ENCODE measurements around the gene SMARCD2.
"Not testable (repeated sequence)": the region's sequence is repeated elsewhere in the genome, so short reads cannot be mapped to it uniquely, and the experiment has no call there.

SMARCD2 gene

GRCh38 chr17:63871646-63872365 is 29.3 kb upstream of the SMARCD2 start:
- H3K9me3 ChIP-seq (ENCODE audit: low read length); H3K4me1 ChIP-seq (ENCODE audit: insufficient read depth, low read length); H3K4me3 ChIP-seq (ENCODE audit: low read depth in 1 of 2, low read length in 2 of 2); H3K36me3 ChIP-seq (ENCODE audit: insufficient read depth, low read length); H3K27me3 ChIP-seq (ENCODE audit: control insufficient read depth in 1 of 2, insufficient read depth in 2 of 2, low read length in 2 of 2); H3K9ac ChIP-seq (ENCODE audit: low read length); H3K27ac ChIP-seq (ENCODE audit: low read depth, low read length): not testable (repeated sequence)

GRCh38 chr17:63870292-63870665 is 27.8 kb upstream of the SMARCD2 start:
- not testable (repeated sequence) for H3K4me1 ChIP-seq (ENCODE audit: insufficient read depth, low read length); H3K27me3 ChIP-seq (ENCODE audit: control insufficient read depth in 1 of 2, insufficient read depth in 2 of 2, low read length in 2 of 2)

GRCh38 chr17:63869491-63870291 is 27.2 kb upstream of the SMARCD2 start:
- not testable (repeated sequence) for H3K4me1 ChIP-seq (ENCODE audit: insufficient read depth, low read length); H3K9me3 ChIP-seq (ENCODE audit: low read length); H3K36me3 ChIP-seq (ENCODE audit: insufficient read depth, low read length); H3K4me3 ChIP-seq (ENCODE audit: low read depth in 1 of 2, low read length in 2 of 2); H3K27me3 ChIP-seq (ENCODE audit: control insufficient read depth in 1 of 2, insufficient read depth in 2 of 2, low read length in 2 of 2); H3K9ac ChIP-seq (ENCODE audit: low read length); H3K27ac ChIP-seq (ENCODE audit: low read depth, low read length)

More at GRCh38 chr17:63870292-63870665, 27.8 kb upstream of the SMARCD2 start:
- not testable (repeated sequence) for H3K9me3 ChIP-seq (ENCODE audit: low read length); H3K36me3 ChIP-seq (ENCODE audit: insufficient read depth, low read length); H3K27ac ChIP-seq (ENCODE audit: low read depth, low read length); H3K9ac ChIP-seq (ENCODE audit: low read length); H3K4me3 ChIP-seq (ENCODE audit: low read depth in 1 of 2, low read length in 2 of 2)

GRCh38 chr17:63866625-63867024 is 24.1 kb upstream of the SMARCD2 start:
- H3K9ac ChIP-seq (ENCODE audit: low read length); H3K4me3 ChIP-seq (ENCODE audit: low read depth in 1 of 2, low read length in 2 of 2); H3K36me3 ChIP-seq (ENCODE audit: insufficient read depth, low read length); H3K9me3 ChIP-seq (ENCODE audit: low read length); H3K27me3 ChIP-seq (ENCODE audit: control insufficient read depth in 1 of 2, insufficient read depth in 2 of 2, low read length in 2 of 2); H3K4me1 ChIP-seq (ENCODE audit: insufficient read depth, low read length); H3K27ac ChIP-seq (ENCODE audit: low read depth, low read length): not testable (repeated sequence)

- Histone ChIP-seq H3K27me3 (ENCODE audit: control insufficient read depth in 1 of 2, insufficient read depth in 2 of 2, low read length in 2 of 2) (no peaks in the 10 kb centered on the region), H3K36me3 (ENCODE audit: insufficient read depth, low read length) (no peaks in the 10 kb centered on the region), H3K4me1 (ENCODE audit: insufficient read depth, low read length) (no peaks in the 10 kb centered on the region), H3K9ac (ENCODE audit: low read length) (no peak overlapping the region), H3K4me3 (ENCODE audit: low read depth in 1 of 2, low read length in 2 of 2) (no peak overlapping the region), H3K9me3 (ENCODE audit: low read length) (no peaks in the 10 kb centered on the region), H3K27ac (ENCODE audit: low read depth, low read length) (no peak overlapping the region)
Observed at GRCh38 chr17:63859257-63859656, 16.8 kb upstream of the SMARCD2 start.

GRCh38 chr17:63856425-63856824 is 13.9 kb upstream of the SMARCD2 start:
- H3K4me1 ChIP-seq (ENCODE audit: insufficient read depth, low read length); H3K27ac ChIP-seq (ENCODE audit: low read depth, low read length); H3K27me3 ChIP-seq (ENCODE audit: control insufficient read depth in 1 of 2, insufficient read depth in 2 of 2, low read length in 2 of 2); H3K9me3 ChIP-seq (ENCODE audit: low read length); H3K4me3 ChIP-seq (ENCODE audit: low read depth in 1 of 2, low read length in 2 of 2); H3K36me3 ChIP-seq (ENCODE audit: insufficient read depth, low read length); H3K9ac ChIP-seq (ENCODE audit: low read length): not testable (repeated sequence)

GRCh38 chr17:63855185-63855584 is 12.7 kb upstream of the SMARCD2 start:
- Histone ChIP-seq H3K9ac (ENCODE audit: low read length) (no peak overlapping the region), H3K27me3 (ENCODE audit: control insufficient read depth in 1 of 2, insufficient read depth in 2 of 2, low read length in 2 of 2) (no peaks in the 10 kb centered on the region), H3K27ac (ENCODE audit: low read depth, low read length) (no peak overlapping the region), H3K4me1 (ENCODE audit: insufficient read depth, low read length) (no peaks in the 10 kb centered on the region), H3K36me3 (ENCODE audit: insufficient read depth, low read length) (no peaks in the 10 kb centered on the region), H3K9me3 (ENCODE audit: low read length) (no peaks in the 10 kb centered on the region), H3K4me3 (ENCODE audit: low read depth in 1 of 2, low read length in 2 of 2) (no peak overlapping the region)

- H3K4me1 ChIP-seq (ENCODE audit: insufficient read depth, low read length), result no peaks in the 10 kb centered on the region
- H3K9ac ChIP-seq (ENCODE audit: low read length), result no peak overlapping the region
- H3K36me3 ChIP-seq (ENCODE audit: insufficient read depth, low read length), result no peaks in the 10 kb centered on the region
- H3K4me3 ChIP-seq (ENCODE audit: low read depth in 1 of 2, low read length in 2 of 2), result no peak overlapping the region
- no peak overlapping the region for H3K27ac ChIP-seq (ENCODE audit: low read depth, low read length)
- H3K27me3 ChIP-seq (ENCODE audit: control insufficient read depth in 1 of 2, insufficient read depth in 2 of 2, low read length in 2 of 2), result no peaks in the 10 kb centered on the region
- H3K9me3 ChIP-seq (ENCODE audit: low read length), result no peaks in the 10 kb centered on the region
Observed at GRCh38 chr17:63854709-63855108, 12.2 kb upstream of the SMARCD2 start.

GRCh38 chr17:63853260-63853659 is 10.8 kb upstream of the SMARCD2 start:
- Histone ChIP-seq H3K36me3 (ENCODE audit: insufficient read depth, low read length) (no peaks in the 10 kb centered on the region), H3K27ac (ENCODE audit: low read depth, low read length) (no peak overlapping the region), H3K9me3 (ENCODE audit: low read length) (no peaks in the 10 kb centered on the region), H3K9ac (ENCODE audit: low read length) (no peak overlapping the region), H3K27me3 (ENCODE audit: control insufficient read depth in 1 of 2, insufficient read depth in 2 of 2, low read length in 2 of 2) (no peaks in the 10 kb centered on the region), H3K4me3 (ENCODE audit: low read depth in 1 of 2, low read length in 2 of 2) (no peak overlapping the region), H3K4me1 (ENCODE audit: insufficient read depth, low read length) (no peaks in the 10 kb centered on the region)

- Histone ChIP-seq H3K9ac (ENCODE audit: low read length) (no peak overlapping the region), H3K27ac (ENCODE audit: low read depth, low read length) (no peak overlapping the region), H3K36me3 (ENCODE audit: insufficient read depth, low read length) (no peaks in the 10 kb centered on the region), H3K4me3 (ENCODE audit: low read depth in 1 of 2, low read length in 2 of 2) (no peak overlapping the region), H3K9me3 (ENCODE audit: low read length) (no peaks in the 10 kb centered on the region), H3K27me3 (ENCODE audit: control insufficient read depth in 1 of 2, insufficient read depth in 2 of 2, low read length in 2 of 2) (no peaks in the 10 kb centered on the region), H3K4me1 (ENCODE audit: insufficient read depth, low read length) (no peaks in the 10 kb centered on the region)
Observed at GRCh38 chr17:63850401-63850800, 7.9 kb upstream of the SMARCD2 start.

- H3K36me3 ChIP-seq (ENCODE audit: insufficient read depth, low read length), result no peaks in the 10 kb centered on the region
- no peaks in the 10 kb centered on the region for H3K27me3 ChIP-seq (ENCODE audit: control insufficient read depth in 1 of 2, insufficient read depth in 2 of 2, low read length in 2 of 2)
- H3K4me1 ChIP-seq (ENCODE audit: insufficient read depth, low read length), result peaks cover 5% of the 10 kb centered on the region
- H3K27ac ChIP-seq (ENCODE audit: low read depth, low read length), result peak overlapping the region; percentile 67
- H3K9me3 ChIP-seq (ENCODE audit: low read length), result no peaks in the 10 kb centered on the region
- H3K9ac ChIP-seq (ENCODE audit: low read length), result no peak overlapping the region
- peak overlapping the region; percentile 44 to 65 for H3K4me3 ChIP-seq (ENCODE audit: low read depth in 1 of 2, low read length in 2 of 2)
Observed at GRCh38 chr17:63848834-63849689, 6.6 kb upstream of the SMARCD2 start.

Data from muscle layer of colon (tissue), 2 donors.